Neuronal stem cell (in vitro differentiated cells): ENCODE data around the gene MTFP1.

Source experiments
- DNase-seq: peaks from one replicate; pipeline ENCODE4 v3.0.0-alpha.2; 2013; ENCODE audit warnings: low spot score
- H2AFZ ChIP-seq: one replicate; pipeline ENCODE4 v1.6.1; 2013; ENCODE audit warnings: mild to moderate bottlenecking, low read length, inconsistent platforms
- H2AK5ac ChIP-seq: 2 replicates; pipeline ENCODE4 v1.6.1; 2013; ENCODE audit warnings: low read depth, mild to moderate bottlenecking, inconsistent platforms, low read length, moderate library complexity, mixed read lengths
- H2BK120ac ChIP-seq: 2 replicates; pipeline ENCODE4 v1.6.1; 2013; ENCODE audit warnings: low read depth, mild to moderate bottlenecking, inconsistent platforms, low read length, moderate library complexity, mixed read lengths
- H2BK12ac ChIP-seq: one replicate; pipeline ENCODE4 v1.6.1; 2013; ENCODE audit warnings: low read length, inconsistent platforms
- H2BK15ac ChIP-seq: 2 replicates; pipeline ENCODE4 v1.6.1; 2013; ENCODE audit warnings: mild to moderate bottlenecking, low read length, inconsistent platforms, mixed read lengths
- H2BK5ac ChIP-seq: one replicate; pipeline ENCODE4 v1.6.1; 2013; ENCODE audit warnings: inconsistent platforms, mild to moderate bottlenecking, low read length, moderate library complexity
- H3K14ac ChIP-seq: one replicate; pipeline ENCODE4 v1.6.1; 2013; ENCODE audit warnings: low read length, inconsistent platforms
- H3K18ac ChIP-seq: 2 replicates; pipeline ENCODE4 v1.6.1; 2013; ENCODE audit warnings: low read length, inconsistent platforms
- H3K23ac ChIP-seq: 2 replicates; pipeline ENCODE4 v1.6.1; 2013; ENCODE audit warnings: low read depth, mild to moderate bottlenecking, mixed read lengths, low read length, inconsistent platforms; ENCODE audit not compliant: poor library complexity
- H3K27ac ChIP-seq: replicated peaks from 3 replicates; pipeline ENCODE4 v1.5.1; 2013; ENCODE audit warnings: low read length, inconsistent platforms
- H3K27me3 ChIP-seq, 3 experiments: 2 replicates each; pipeline ENCODE4 v1.6.1; 2013; ENCODE audit warnings: low read length in 3 of 3, mild to moderate bottlenecking in 2 of 3, inconsistent platforms in 1 of 3, low read depth in 1 of 3, mixed read lengths in 1 of 3, moderate library complexity in 1 of 3; ENCODE audit not compliant: control insufficient read depth in 3 of 3, insufficient read depth in 3 of 3
- H3K36me3 ChIP-seq, 2 donors: replicated peaks in 1 of 2; 2 replicates each; pipeline ENCODE4 v1.6.1; 2013; ENCODE audit warnings: low read length in 2 of 2; ENCODE audit not compliant: control insufficient read depth in 2 of 2, insufficient read depth in 2 of 2
- H3K4ac ChIP-seq: 2 replicates; pipeline ENCODE4 v1.6.1; 2013; ENCODE audit warnings: inconsistent platforms, mild to moderate bottlenecking, low read length, moderate library complexity
- H3K4me1 ChIP-seq, 2 donors: 1 replicate in 1 of 2; 2 replicates in 1 of 2; pipeline ENCODE4 v1.6.1; 2013; ENCODE audit warnings: low read length in 2 of 2, low read depth in 1 of 2; ENCODE audit not compliant: control insufficient read depth in 2 of 2, insufficient read depth in 1 of 2
- H3K4me2 ChIP-seq: one replicate; pipeline ENCODE4 v1.6.1; 2013; ENCODE audit warnings: mild to moderate bottlenecking, low read length, inconsistent platforms; ENCODE audit not compliant: insufficient read depth, poor library complexity, severe bottlenecking
- H3K4me3 ChIP-seq, 2 donors: 2 replicates each; pipeline ENCODE4 v1.5.1; 2013; ENCODE audit warnings: low read length in 2 of 2, mild to moderate bottlenecking in 2 of 2, inconsistent platforms in 1 of 2, moderate library complexity in 1 of 2
- H3K79me1 ChIP-seq: one replicate; pipeline ENCODE4 v1.6.1; 2013; ENCODE audit warnings: low read depth, mild to moderate bottlenecking, inconsistent platforms, low read length, moderate library complexity
- H3K9ac ChIP-seq: one replicate; pipeline ENCODE4 v1.6.1; 2013; ENCODE audit warnings: mild to moderate bottlenecking, low read depth, low read length, inconsistent platforms; ENCODE audit not compliant: poor library complexity
- H3K9me3 ChIP-seq, 2 donors: replicated peaks in 1 of 2; 2 replicates each; pipeline versions ENCODE3 to v1.6.1; 2013; ENCODE audit warnings: low read length in 2 of 2, mild to moderate bottlenecking in 2 of 2, inconsistent platforms in 1 of 2, low read depth in 1 of 2, mixed read lengths in 1 of 2, moderate library complexity in 1 of 2; ENCODE audit not compliant: control insufficient read depth in 2 of 2, insufficient read depth in 1 of 2
- H4K8ac ChIP-seq: one replicate; pipeline ENCODE4 v1.6.1; 2013; ENCODE audit warnings: low read depth, mild to moderate bottlenecking, inconsistent platforms, low read length, moderate library complexity
- H4K91ac ChIP-seq: one replicate; pipeline ENCODE4 v1.6.1; 2013; ENCODE audit warnings: low read length, low read depth, mild to moderate bottlenecking, inconsistent platforms; ENCODE audit not compliant: poor library complexity
- WGBS, 2 donors: extraction: QIAGEN DNeasy Blood & Tissue Kit; methylation state at CpG; one replicate each; pipeline ENCODE4 v1.1.7; 2013; ENCODE audit warnings: missing lambda C conversion rate in 2 of 2, mixed read lengths in 1 of 2; ENCODE audit not compliant: insufficient read length in 2 of 2, insufficient replicate concordance in 1 of 2; ENCODE audit errors: extremely low coverage in 2 of 2; 5-methylcytosine and 5-hydroxymethylcytosine counted together

Gene MTFP1

DNA sequence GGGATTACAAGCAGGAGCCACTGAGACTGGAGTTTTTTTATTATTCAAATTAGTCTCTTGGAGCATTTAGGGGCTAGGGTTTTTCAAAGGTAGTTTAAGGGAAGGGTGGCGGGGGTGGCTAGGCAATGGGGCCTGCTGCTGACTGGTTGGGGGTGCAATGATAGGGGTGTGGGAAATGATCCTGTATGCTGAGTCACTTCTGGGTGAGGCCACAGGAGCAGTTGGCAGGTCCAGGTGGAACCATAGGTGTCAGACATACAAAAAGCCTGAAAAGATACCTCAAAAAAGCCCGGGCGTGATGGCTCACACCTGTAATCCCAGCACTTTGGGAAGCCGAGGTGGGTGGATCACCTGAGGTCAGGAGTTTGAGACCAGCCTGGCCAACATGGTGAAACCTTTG is 13.7 kb downstream of the MTFP1 start:
- peaks cover 0 to 2% of the 10 kb centered on the region in 2 donors for H3K9me3 ChIP-seq
- no peak overlapping the region for H3K18ac ChIP-seq
- H4K8ac ChIP-seq = no peak overlapping the region
- no peaks in the 10 kb centered on the region for H3K79me1 ChIP-seq
- H4K91ac ChIP-seq = no peak overlapping the region
- H2BK15ac ChIP-seq = no peak overlapping the region
- no peak for DNase-seq
- H3K36me3 ChIP-seq = no peaks in the 10 kb centered on the region
- no peak overlapping the region for H3K27ac ChIP-seq
- no peak overlapping the region for H3K4me3 ChIP-seq
- no peak overlapping the region for H3K4ac ChIP-seq
- H3K9ac ChIP-seq = no peak overlapping the region
- no peak overlapping the region for H3K23ac ChIP-seq
- no peak overlapping the region for H2BK12ac ChIP-seq
- H3K14ac ChIP-seq = no peak overlapping the region
- no peak overlapping the region for H3K4me2 ChIP-seq
- H3K27me3 ChIP-seq = peaks cover 0 to 8% (median 0%) of the 10 kb centered on the region in 3 experiments
- H2AFZ ChIP-seq = no peak overlapping the region
- H2BK120ac ChIP-seq = no peak overlapping the region
- no peak overlapping the region for H2BK5ac ChIP-seq
- WGBS, 2 donors = no CpG with 5 or more reads among the region's 4 CpGs
- H2AK5ac ChIP-seq = no peak overlapping the region
- no peaks in the 10 kb centered on the region for H3K4me1 ChIP-seq

GRCh38 chr22:30439836-30440235 is 14.3 kb downstream of the MTFP1 start:
- no peaks in the 10 kb centered on the region for H3K36me3 ChIP-seq
- H3K9me3 ChIP-seq = peaks cover 0 to 2% of the 10 kb centered on the region in 2 donors
- H2AK5ac ChIP-seq = no peak overlapping the region
- no peak overlapping the region for H3K9ac ChIP-seq
- no CpG with 5 or more reads among the region's 11 CpGs for WGBS, 2 donors
- H3K4me3 ChIP-seq = no peak overlapping the region
- H3K23ac ChIP-seq = no peak overlapping the region
- no peak overlapping the region for H2BK120ac ChIP-seq
- H2BK5ac ChIP-seq = peak overlapping the region; percentile 5
- H3K18ac ChIP-seq = peak overlapping the region; percentile 24
- H3K4ac ChIP-seq = no peak overlapping the region
- peak overlapping the region; percentile 69 for H2BK15ac ChIP-seq
- peaks cover 0 to 8% (median 0%) of the 10 kb centered on the region in 3 experiments for H3K27me3 ChIP-seq
- no peak overlapping the region for H4K91ac ChIP-seq
- H3K4me1 ChIP-seq = peaks cover 2 to 4% of the 10 kb centered on the region in 2 donors
- no peaks in the 10 kb centered on the region for H3K79me1 ChIP-seq
- H2BK12ac ChIP-seq = no peak overlapping the region
- DNase-seq = no peak
- H3K14ac ChIP-seq = peak overlapping the region; percentile 47
- no peak overlapping the region for H3K4me2 ChIP-seq
- H3K27ac ChIP-seq = no peak overlapping the region
- no peak overlapping the region for H2AFZ ChIP-seq
- H4K8ac ChIP-seq = no peak overlapping the region

- WGBS, 2 donors = no CpG with 5 or more reads among the region's 9 CpGs
These were observed 15.5 kb downstream of the MTFP1 start for GRCh38 chr22:30441088-30441487.

GRCh38 chr22:30444632-30445437 is 19.3 kb downstream of the MTFP1 start:
- peak; percentile 80 for DNase-seq
- H3K4me2 ChIP-seq = peak overlapping the region; percentile 41

More at GRCh38 chr22:30441088-30441487, 15.5 kb downstream of the MTFP1 start:
- no peak overlapping the region for H4K91ac ChIP-seq
- peak overlapping the region; percentile 63 for H3K9ac ChIP-seq
- no peaks in the 10 kb centered on the region for H3K9me3 ChIP-seq
- no peak for DNase-seq
- no peak overlapping the region for H2BK5ac ChIP-seq
- no peaks in the 10 kb centered on the region for H3K36me3 ChIP-seq
- H3K4me3 ChIP-seq = no peak overlapping the region
- no peak overlapping the region for H2BK12ac ChIP-seq
- H3K79me1 ChIP-seq = no peaks in the 10 kb centered on the region
- H3K27ac ChIP-seq = no peak overlapping the region
- H3K4me2 ChIP-seq = no peak overlapping the region
- peaks cover 3 to 9% of the 10 kb centered on the region in 2 donors for H3K4me1 ChIP-seq
- H2AK5ac ChIP-seq = no peak overlapping the region
- H2BK15ac ChIP-seq = no peak overlapping the region
- no peak overlapping the region for H2AFZ ChIP-seq
- no peak overlapping the region for H3K14ac ChIP-seq
- no peak overlapping the region for H2BK120ac ChIP-seq
- peaks cover 0 to 8% (median 0%) of the 10 kb centered on the region in 3 experiments for H3K27me3 ChIP-seq
- H4K8ac ChIP-seq = no peak overlapping the region
- H3K23ac ChIP-seq = no peak overlapping the region
- H3K18ac ChIP-seq = no peak overlapping the region
- H3K4ac ChIP-seq = no peak overlapping the region

More at GRCh38 chr22:30444632-30445437, 19.3 kb downstream of the MTFP1 start:
- Histone ChIP-seq H3K36me3 (no peaks in the 10 kb centered on the region), H3K4ac (peak overlapping the region; percentile 94), H4K91ac (no peak overlapping the region), H3K14ac (no peak overlapping the region), H2AFZ (peak overlapping the region; percentile 91), H3K79me1 (no peaks in the 10 kb centered on the region), H2BK5ac (no peak overlapping the region), H3K23ac (no peak overlapping the region), H2BK120ac (no peak overlapping the region), H3K9me3 (no peaks in the 10 kb centered on the region), H4K8ac (peak overlapping the region; percentile 56), H3K18ac (no peak overlapping the region), H2BK15ac (peak overlapping the region; percentile 3), H3K9ac (no peak overlapping the region), H3K27me3 (peaks cover 0 to 7% (median 0%) of the 10 kb centered on the region in 3 experiments), H3K27ac (no peak overlapping the region), H3K4me3 (peak overlapping the region in 1 of 2 donors; percentile 26), H2BK12ac (no peak overlapping the region), H3K4me1 (peaks cover 3 to 9% of the 10 kb centered on the region in 2 donors), H2AK5ac (peak overlapping the region; percentile 66)
- no CpG with 5 or more reads among the region's 11 CpGs for WGBS, 2 donors
